Breast epithelium (tissue), 4 donors: ENCODE data around the gene PNKP. TPM values are rescaled to one million over a fixed set of nuclear protein-coding genes. Genes with fewer than 3 reads are reported as not detected.

Source experiments
- DNase-seq, 2 donors: peaks; one replicate each; pipeline ENCODE4 v3.0.0-alpha.2; 2019; ENCODE audit warnings: low spot score in 2 of 2
- H3K27ac ChIP-seq, 2 donors: fragments of 200-600 bp; sonication (generic) in 1 of 2; one replicate each; pipeline ENCODE4 v1.5.1; 2016 to 2019; ENCODE audit warnings: mild to moderate bottlenecking in 1 of 2
- H3K27me3 ChIP-seq, 2 donors: fragments of 200-600 bp; sonication (generic) in 1 of 2; one replicate each; pipeline versions ENCODE4 v1.5.1 to v1.6.0; 2017 to 2019; ENCODE audit warnings: control low read depth in 1 of 2, mild to moderate bottlenecking in 1 of 2
- H3K36me3 ChIP-seq: fragments of 200-600 bp; one replicate; pipeline ENCODE4 v1.5.1; 2019
- H3K4me1 ChIP-seq, 2 donors: fragments of 200-600 bp; sonication (generic); one replicate each; pipeline ENCODE4 v1.5.1; 2016 to 2019; ENCODE audit warnings: control low read depth in 1 of 2
- H3K4me3 ChIP-seq, 3 donors: fragments of 200-600 bp; sonication (generic); 1 replicate in 2 of 3; 2 replicates in 1 of 3; pipeline ENCODE4 v1.5.1; 2016 to 2019; ENCODE audit warnings: mild to moderate bottlenecking in 3 of 3, moderate library complexity in 2 of 3
- H3K9me3 ChIP-seq, 2 donors: fragments of 200-600 bp; sonication (generic) in 1 of 2; one replicate each; pipeline ENCODE4 v1.5.1; 2016 to 2019; ENCODE audit warnings: control low read depth in 1 of 2
- POLR2A ChIP-seq: fragments of 450-650 bp; IDR thresholded peaks from one replicate; pipeline ENCODE4 v1.6.1; 2016; ENCODE audit warnings: antibody characterized with exemption, mild to moderate bottlenecking, moderate library complexity
- POLR2AphosphoS5 ChIP-seq, 3 donors: sonication (generic); formaldehyde crosslinking; IDR thresholded peaks; one replicate each; pipeline ENCODE4 v1.6.1; 2017; ENCODE audit warnings: antibody characterized with exemption in 3 of 3
- intact Hi-C: fragments of 100-400 bp; cut with DNase I; formaldehyde crosslinking; loops from one replicate; pipeline ENCODE4 v1.15.1; 2023; ENCODE audit warnings: low total_unique reads
- total RNA-seq, 3 donors: library from RNA; depleted of rRNA; stranded (reverse); fragments of >200 nt; gene quantifications; one replicate each; pipeline ENCODE4 v1.1.0, GENCODE V29; 2016
- TF ChIP-seq, protein P1 (sequence below), 3 donors: fragments of 450-650 bp; IDR thresholded peaks; one replicate each; pipeline ENCODE4 v1.5.1; 2016 to 2017; ENCODE audit warnings: antibody characterized with exemption in 3 of 3, mild to moderate bottlenecking in 3 of 3, moderate library complexity in 3 of 3

PNKP gene
- total RNA-seq, 3 donors from 2014 or later = 31.0 to 69.2 (median 57.7) TPM

- TF ChIP-seq POLR2AphosphoS5 (IDR thresholded peaks at IDR 0.05) = no peak
- TF ChIP-seq, protein P1, sequence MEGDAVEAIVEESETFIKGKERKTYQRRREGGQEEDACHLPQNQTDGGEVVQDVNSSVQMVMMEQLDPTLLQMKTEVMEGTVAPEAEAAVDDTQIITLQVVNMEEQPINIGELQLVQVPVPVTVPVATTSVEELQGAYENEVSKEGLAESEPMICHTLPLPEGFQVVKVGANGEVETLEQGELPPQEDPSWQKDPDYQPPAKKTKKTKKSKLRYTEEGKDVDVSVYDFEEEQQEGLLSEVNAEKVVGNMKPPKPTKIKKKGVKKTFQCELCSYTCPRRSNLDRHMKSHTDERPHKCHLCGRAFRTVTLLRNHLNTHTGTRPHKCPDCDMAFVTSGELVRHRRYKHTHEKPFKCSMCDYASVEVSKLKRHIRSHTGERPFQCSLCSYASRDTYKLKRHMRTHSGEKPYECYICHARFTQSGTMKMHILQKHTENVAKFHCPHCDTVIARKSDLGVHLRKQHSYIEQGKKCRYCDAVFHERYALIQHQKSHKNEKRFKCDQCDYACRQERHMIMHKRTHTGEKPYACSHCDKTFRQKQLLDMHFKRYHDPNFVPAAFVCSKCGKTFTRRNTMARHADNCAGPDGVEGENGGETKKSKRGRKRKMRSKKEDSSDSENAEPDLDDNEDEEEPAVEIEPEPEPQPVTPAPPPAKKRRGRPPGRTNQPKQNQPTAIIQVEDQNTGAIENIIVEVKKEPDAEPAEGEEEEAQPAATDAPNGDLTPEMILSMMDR (IDR thresholded peaks at IDR 0.05) = no peak
- intact Hi-C loops = no loop called here
- Histone ChIP-seq H3K27me3 (no peaks in the 10 kb centered on the region), H3K36me3 (peaks cover 3% of the 10 kb centered on the region), H3K27ac (peak overlapping the region; percentile 15 to 50), H3K9me3 (no peaks in the 10 kb centered on the region), H3K4me1 (peaks cover 0 to 9% of the 10 kb centered on the region in 2 donors), H3K4me3 (no peak overlapping the region)
- DNase-seq = no peak
These were observed 11.5 kb downstream of the PNKP start for GRCh38 chr19:49855676-49856573.

- H3K9me3 ChIP-seq = no peaks in the 10 kb centered on the region
- DNase-seq = no peak
- no peak overlapping the region for H3K4me3 ChIP-seq
- no peak for TF ChIP-seq POLR2A
- no peak for TF ChIP-seq POLR2AphosphoS5 (IDR thresholded peaks at IDR 0.05)
- TF ChIP-seq, protein P1 (IDR thresholded peaks at IDR 0.05) = no peak
- peaks cover 0 to 9% of the 10 kb centered on the region in 2 donors for H3K4me1 ChIP-seq
- intact Hi-C loops = no loop called here
- no peaks in the 10 kb centered on the region for H3K27me3 ChIP-seq
- H3K36me3 ChIP-seq = peaks cover 3% of the 10 kb centered on the region
- H3K27ac ChIP-seq = peak overlapping the region; percentile 15 to 50
These were observed 12.1 kb downstream of the PNKP start for GRCh38 chr19:49855277-49855675.

DNA sequence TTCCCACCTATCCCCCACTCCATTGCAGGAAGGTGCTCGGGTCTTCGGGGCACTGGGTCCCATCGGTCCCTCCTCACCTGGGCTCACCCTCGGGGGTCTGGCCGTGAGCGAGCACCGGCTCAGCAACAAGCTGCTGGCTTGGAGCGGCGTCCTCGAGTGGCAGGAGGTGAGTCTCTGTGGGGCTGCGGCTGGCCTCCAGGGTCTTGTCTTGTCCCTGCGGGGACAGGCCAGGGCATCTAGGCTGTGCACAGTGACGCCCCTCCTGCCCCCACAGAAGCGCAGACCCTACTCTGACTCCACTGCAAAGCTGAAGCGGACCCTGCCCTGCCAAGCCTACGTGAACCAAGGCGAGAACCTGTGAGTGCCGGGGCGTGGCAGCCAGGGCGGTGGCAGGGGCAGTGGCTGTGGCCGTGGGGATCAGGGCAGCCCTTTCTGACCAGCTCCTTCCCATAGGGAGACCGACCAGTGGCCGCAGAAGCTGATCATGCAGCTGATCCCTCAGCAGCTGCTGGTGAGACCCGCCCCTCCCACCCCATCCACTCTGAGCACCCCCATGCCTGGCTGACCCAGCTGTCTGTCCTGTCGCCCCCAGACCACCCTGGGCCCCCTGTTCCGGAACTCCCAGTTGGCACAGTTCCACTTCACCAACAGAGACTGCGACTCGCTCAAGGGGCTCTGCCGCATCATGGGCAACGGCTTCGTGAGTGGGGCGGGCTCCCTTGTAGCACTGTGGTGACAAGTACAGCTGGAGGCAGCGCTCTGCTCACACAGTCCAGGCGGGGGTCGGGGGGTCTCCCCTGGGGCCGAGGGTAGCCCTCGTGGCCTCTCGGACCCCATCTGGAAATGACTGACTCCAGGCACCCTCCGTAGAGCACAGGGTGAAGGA is 12.8 kb downstream of the PNKP start:
- H3K4me3 ChIP-seq = no peak overlapping the region
- peak overlapping the region; percentile 45 to 50 for H3K27ac ChIP-seq
- intact Hi-C loops = no loop called here
- no peak for DNase-seq
- H3K36me3 ChIP-seq = peaks cover 3% of the 10 kb centered on the region
- no peak for TF ChIP-seq POLR2A
- no peak for TF ChIP-seq POLR2AphosphoS5 (IDR thresholded peaks at IDR 0.05)
- TF ChIP-seq, protein P1 (IDR thresholded peaks at IDR 0.05) = no peak
- no peaks in the 10 kb centered on the region for H3K9me3 ChIP-seq
- peaks cover 0 to 9% of the 10 kb centered on the region in 2 donors for H3K4me1 ChIP-seq
- H3K27me3 ChIP-seq = no peaks in the 10 kb centered on the region

DNA sequence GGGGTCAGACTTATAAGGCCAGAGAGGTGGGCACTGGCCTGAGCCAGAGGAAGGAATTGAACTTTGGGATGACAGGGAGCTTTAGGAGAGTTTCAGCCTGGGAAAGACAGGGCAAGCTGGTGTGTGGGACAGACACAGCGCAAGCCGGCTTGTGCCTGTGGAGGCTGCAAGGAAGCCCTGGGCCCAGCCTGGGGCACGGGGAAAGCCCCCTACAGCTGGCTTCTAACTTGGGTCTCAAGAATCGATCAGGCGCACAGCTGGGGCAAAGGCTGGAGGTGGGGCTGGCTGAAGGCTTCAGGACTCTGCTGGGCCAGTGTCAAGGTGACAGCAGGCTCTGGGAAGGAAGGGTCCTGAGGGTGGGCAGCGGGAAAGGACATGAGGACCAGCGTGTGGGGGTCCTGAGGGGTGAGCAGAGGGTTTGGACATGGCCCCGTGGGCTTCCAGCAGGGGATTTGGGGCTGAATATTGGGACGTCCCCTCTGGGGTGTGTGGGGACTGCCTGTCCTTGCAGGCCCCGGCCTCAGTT is 13.5 kb downstream of the PNKP start:
- H3K27ac ChIP-seq = peak overlapping the region; percentile 45 to 50
- TF ChIP-seq POLR2AphosphoS5 (IDR thresholded peaks at IDR 0.05) = no peak
- TF ChIP-seq POLR2A = no peak
- TF ChIP-seq, protein P1 (IDR thresholded peaks at IDR 0.05) = no peak
- H3K36me3 ChIP-seq = peaks cover 3% of the 10 kb centered on the region
- DNase-seq = no peak
- H3K27me3 ChIP-seq = no peaks in the 10 kb centered on the region
- H3K4me1 ChIP-seq = peaks cover 0 to 9% of the 10 kb centered on the region in 2 donors
- intact Hi-C loops = no loop called here
- H3K9me3 ChIP-seq = no peaks in the 10 kb centered on the region
- H3K4me3 ChIP-seq = no peak overlapping the region
